ENCODE measurements around the gene MICA.
"Not testable (repeated sequence)": the region's sequence is repeated elsewhere in the genome, so short reads cannot be mapped to it uniquely, and the experiment has no call there.

Gene MICA

DNA sequence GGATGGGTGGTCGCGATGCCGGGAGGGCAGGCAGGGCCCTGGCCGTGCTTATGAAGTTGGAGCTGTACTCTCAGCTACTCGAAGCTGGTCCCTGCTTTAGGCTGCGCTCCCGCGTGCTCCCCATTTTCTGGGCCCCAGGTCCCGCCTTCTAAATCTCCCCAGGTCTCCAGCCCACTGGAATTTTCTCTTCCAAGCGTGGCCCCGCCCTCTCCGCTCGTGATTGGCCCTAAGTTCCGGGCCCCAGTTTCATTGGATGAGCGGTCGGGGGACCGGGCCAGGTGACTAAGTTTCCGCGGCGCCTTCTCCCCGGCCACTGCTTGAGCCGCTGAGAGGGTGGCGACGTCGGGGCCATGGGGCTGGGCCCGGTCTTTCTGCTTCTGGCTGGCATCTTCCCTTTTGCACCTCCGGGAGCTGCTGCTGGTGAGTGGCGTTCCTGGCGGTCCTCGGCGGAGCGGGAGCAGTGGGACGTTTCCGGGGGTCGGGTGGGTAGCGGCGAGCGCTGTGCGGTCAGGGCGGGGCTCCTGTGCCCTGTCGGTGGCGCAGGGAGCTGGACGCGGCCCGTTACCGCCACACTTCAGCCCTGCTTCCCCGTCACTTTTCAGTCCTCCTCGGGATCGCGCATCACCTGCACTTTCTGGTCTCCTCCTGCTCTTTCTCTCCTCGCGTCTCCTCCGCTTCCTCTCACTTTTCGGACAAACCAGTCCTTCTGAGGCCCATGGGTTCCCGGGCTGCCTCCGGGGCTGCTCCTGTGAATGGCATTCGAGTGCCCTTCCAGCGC is at the start of gene MICA:
TSS of gene MICA (plus strand) at position 313 of the 778 bp plus-strand sequence. CDS start at position 351, 38 bp downstream.
- peak; percentile 43 to 65 for DNase-seq (ENCODE audit: low read depth in 2 of 2)

DNA sequence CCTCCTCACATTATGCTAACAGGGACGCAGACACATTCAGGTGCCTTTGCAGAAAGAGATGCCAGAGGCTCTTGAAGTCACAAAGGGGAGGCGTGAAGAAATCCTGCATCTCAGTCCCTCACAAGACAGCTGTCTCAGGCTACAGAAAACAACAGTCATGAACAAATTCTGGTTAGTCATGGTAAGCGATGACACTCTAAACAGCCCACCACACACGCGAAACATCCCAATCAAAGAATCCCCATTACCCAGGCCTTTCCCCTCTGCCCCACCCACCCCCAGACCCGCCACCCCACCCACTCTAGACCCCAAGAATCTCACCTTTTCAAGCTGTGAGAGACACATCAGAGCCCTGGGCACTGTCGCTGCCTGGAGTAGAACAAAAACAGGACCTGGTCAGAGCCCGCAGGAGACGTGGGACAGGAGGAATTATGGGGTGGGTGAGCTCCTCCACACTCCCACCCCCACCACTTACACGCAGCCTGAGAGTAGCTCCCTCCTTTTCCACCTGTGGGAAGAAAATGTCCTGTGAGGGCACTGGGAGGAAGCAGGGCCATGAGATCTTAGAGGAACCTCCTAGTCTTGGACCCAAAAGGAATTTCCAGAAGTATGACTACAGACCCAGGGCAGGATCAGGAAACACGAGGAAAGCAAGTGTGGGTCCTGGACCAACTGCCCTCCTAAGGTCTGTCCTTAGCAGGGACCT is 49.1 kb upstream of the MICA start:
- no peak for DNase-seq (ENCODE audit: low read depth in 2 of 2)

DNA sequence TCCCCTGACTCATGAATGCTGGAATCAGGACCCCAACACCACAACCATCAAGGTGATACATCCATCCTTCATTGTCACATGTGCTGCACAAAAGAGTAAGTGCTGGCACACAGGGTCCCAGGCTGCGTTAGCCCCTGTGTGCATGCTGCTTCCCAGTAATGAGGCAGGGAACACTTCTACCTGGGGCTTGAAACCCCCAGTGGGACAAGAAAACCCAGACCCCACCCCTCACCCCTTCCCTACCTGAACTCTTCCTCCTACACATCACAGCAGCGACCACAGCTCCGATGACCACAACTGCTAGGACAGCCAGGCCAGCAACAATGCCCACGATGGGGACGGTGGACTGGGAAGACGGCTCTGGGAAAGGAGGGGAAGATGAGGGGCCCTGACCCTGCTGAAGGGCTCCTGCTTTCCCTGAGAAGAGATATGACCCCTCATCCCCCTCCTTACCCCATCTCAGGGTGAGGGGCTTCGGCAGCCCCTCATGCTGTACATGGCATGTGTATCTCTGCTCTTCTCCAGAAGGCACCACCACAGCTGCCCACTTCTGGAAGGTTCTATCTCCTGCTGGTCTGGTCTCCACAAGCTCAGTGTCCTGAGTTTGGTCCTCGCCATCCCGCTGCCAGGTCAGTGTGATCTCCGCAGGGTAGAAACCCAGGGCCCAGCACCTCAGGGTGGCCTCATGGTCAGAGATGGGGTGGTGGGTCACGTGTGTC is 48.4 kb upstream of the MICA start:
- DNase-seq (ENCODE audit: low read depth in 2 of 2) = no peak

DNA sequence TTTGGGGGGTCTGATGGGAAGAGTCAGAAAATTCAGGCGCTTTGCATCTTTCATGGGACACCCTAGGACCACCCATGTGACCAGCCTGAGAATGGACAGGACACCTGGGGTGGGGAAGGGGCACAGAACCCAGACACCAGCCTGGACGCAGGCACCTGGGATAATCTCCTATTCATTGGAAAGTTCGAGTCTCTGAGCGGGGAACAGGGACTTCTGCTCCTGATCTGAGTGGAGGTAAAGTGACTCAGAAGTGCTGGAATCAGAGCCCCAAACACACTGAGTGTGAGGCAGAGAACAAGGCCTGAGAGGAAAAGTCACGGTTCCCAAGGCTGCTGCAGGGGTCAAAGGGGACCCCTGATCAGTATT is 47.8 kb upstream of the MICA start:
- DNase-seq (ENCODE audit: low read depth in 2 of 2) = no peak

DNA sequence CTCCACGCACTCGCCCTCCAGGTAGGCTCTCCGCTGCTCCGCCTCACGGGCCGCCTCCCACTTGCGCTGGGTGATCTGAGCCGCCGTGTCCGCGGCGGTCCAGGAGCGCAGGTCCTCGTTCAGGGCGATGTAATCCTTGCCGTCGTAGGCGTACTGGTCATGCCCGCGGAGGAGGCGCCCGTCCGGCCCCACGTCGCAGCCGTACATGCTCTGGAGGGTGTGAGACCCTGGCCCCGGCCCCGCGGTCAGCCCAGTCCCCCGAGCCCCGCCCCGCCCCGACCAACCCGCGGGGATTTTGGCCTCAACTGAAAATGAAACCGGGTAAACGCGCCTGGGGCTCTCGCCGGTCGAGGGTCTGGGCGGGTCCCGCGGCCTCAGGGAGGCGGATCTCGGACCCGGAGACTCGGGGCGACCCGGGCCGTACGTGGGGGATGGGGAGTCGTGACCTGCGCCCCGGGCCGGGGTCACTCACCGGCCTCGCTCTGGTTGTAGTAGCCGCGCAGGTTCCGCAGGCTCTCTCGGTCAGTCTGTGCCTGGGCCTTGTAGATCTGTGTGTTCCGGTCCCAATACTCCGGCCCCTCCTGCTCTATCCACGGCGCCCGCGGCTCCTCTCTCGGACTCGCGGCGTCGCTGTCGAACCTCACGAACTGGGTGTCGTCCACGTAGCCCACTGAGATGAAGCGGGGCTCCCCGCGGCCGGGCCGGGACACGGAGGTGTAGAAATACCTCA is 47.0 kb upstream of the MICA start:
- DNase-seq (ENCODE audit: low read depth in 2 of 2) = peak in 1 of 2 donors; percentile 41

DNA sequence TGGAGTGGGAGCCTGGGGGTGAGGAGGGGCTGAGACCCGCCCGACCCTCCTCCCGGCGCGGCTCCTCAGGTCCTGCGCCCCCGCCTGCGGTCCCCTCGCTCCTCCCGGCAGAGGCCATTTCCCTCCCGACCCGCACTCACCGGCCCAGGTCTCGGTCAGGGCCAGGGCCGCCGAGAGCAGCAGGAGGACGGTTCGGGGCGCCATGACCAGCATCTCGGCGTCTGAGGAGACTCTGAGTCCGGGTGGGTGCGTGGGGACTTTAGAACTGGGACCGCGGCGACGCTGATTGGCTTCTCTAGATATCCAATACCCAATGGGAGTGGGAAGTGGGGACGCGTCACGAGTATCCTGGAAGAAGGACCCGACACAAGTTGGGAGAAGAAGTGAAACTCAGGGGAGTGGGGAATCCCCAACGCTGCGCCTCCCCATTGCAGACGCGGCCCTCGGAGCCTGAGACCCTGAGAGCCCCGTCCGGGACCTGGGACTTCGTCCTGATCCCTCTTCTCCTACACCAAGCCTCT is 46.4 kb upstream of the MICA start, which contains the start of gene HLA-B:
TSS of gene HLA-B (minus strand) at position 234 of the 521 bp plus-strand sequence. CDS start at position 213, 21 bp downstream.
- peak; percentile 60 to 72 for DNase-seq (ENCODE audit: low read depth in 2 of 2)

DNA sequence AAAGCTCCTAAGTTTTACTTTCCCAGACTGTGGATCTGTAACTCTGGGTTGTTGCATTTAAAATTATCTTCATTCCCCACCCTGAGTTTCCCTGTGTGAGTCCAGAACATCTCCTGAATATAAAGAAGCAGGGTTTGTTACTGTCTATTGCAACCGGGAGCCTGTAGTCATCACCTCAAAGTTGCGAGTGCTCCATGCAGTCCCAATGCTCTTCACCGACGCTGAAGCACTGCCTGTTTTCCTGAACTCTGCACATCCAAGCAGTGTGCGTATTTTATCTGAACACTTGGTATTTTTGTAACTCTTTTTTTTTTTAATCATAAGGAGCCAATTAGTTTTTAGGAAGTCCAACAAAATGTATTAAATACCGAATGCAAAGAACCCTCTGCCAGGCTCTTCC is 45.5 kb upstream of the MICA start:
- DNase-seq (ENCODE audit: low read depth in 2 of 2) = no peak

DNA sequence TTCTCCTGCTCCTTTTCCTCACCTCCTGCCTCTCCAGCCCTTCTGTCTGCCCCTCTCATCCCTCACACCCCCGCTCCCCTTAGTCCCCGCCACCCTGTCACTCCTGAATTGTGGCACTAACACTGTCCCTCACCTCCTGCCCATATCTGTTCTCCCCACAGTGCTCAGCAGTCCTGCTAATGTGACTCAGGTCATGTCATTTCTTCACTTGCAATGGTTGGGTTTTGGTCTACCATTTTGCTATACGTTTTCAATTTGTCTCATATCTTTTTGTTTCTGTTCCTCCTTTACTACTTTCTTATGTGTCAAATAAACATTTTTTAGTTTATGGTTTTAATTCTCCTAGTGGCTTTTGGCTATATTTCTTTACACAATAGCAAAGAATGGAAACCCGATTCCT is 45.1 kb upstream of the MICA start:
- no peak for DNase-seq (ENCODE audit: low read depth in 2 of 2)

DNA sequence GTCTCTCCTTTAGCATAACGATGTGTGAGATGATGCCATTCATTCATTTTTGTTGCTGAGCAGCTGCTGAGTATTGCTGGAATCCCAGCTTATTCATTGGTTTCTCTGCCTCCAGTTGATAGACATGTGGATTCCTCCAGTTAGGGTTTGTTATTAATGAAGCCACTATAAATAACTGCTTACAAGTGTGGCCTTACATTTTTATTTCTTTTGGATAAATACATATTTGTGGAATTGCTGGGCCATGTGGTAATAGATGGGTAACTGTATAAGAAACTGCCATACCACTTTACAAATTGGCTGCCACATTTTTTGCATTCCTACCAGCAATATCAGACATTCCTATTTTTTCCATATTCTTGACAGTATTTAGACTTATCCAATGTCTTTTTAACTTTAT is 43.8 kb upstream of the MICA start:
- no peak for DNase-seq (ENCODE audit: low read depth in 2 of 2)

DNA sequence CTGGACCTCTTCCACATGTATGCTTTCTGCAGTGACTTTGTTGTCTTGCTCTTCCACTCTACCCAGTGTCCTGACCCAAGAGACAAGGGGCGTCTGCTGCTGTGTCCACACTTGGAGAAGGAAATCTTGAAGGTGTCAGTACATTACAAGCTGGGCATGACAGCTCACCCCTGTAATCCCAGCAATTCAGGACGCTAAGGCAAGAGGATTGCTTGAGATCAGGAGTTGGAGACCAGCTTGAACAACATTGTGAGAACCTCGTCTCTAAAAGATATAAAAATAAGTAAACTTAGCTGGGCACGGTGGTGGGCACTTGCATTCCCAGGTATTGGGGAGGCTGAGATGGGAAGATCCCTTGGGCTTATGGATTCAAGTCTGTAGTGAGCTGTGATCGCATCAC is 40.6 kb upstream of the MICA start:
- DNase-seq (ENCODE audit: low read depth in 2 of 2) = no peak

DNA sequence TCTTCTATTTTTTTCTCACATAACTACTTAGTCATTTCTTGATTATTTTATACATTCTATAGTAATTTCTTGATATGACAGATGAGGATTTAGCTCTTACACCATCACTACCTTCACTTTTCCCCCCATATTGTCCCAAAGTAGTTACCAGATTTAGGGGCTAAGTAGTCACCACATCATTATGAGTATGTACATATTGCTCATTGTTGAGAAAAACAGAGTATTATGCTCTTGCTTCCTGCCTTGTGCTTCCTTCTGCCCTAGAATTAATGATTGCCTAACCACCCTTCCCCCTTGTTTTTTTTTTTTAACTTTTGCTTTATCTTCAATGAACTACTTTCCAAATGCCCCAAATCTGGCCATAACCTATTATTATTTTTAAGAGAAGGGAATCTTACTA is 39.6 kb upstream of the MICA start:
- DNase-seq (ENCODE audit: low read depth in 2 of 2) = no peak

DNA sequence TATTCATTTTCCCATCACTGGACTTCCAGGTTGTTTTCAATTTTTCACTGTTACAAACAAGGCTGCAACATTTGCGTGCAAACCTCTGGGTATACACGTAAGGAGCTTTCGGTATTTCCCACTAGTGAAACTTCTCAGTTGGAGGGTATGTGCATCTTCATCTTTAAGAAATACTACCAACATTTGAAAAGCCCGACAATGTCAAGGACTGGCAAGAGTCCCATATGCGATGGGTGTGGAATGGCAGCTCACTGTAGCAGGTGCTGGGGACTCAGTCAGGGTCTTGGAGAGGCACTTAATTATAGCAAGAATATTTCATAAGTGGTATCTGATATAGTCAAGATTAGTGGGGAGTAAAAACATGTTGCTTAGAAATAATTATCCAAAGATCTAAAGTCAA is 37.5 kb upstream of the MICA start:
- DNase-seq (ENCODE audit: low read depth in 2 of 2) = no peak

DNA sequence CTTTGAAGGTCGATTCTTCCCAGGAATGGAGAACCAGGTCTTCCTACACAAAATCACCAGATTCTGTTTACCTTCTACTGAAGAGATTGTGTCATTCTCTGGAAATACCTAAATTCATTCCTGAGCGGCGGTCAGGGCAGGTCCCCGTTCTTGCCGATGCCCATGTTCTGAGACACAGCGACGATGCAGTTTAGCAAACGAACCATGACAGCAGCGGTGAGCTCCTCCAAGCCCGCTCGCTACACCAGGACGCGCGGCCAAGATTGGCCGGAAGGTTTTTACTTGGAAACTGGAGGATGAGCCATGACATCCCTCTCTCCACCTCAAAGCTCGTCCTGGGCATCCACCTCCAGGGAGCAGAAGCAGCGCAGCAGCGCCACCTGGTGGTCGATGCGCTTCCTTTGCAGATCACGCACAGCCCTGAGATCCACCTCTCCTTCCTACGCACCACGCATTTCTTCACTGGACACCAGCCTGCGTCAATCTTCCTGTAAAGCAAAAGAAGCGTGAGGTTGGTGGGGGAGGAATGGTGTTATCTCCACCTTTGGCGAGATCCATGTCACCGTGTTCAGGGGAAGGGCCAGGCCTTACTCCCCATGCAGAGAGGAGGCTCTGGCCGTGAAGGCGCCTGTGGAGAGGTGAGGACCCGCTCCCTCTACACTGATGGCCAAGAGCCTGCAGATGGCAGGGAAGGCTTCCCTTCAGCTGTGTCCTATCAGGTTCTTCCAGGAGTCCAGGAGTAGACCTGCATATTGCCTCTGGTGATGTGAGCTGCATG is 36.5 kb upstream of the MICA start:
- DNase-seq (ENCODE audit: low read depth in 2 of 2) = peak; percentile 83 to 91

DNA sequence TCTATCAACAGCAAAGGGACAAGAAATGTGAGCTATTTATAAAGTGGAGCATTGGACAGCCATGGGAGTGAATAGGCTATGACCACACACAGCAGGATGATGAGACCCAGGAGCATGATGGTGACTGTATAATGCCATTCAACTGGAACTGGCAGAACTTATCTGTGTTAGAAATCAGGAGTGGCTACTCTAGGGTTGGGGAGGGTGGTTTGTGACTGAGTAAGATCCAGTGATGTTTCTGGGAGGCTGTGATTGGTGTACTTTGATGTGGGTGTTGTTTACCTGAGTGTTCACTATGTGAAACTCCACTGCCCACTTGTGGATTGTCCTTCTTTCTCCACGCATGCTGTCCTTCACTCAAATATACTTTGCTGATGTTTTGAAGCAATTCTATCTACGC is 34.9 kb upstream of the MICA start:
- DNase-seq (ENCODE audit: low read depth in 2 of 2) = no peak

DNA sequence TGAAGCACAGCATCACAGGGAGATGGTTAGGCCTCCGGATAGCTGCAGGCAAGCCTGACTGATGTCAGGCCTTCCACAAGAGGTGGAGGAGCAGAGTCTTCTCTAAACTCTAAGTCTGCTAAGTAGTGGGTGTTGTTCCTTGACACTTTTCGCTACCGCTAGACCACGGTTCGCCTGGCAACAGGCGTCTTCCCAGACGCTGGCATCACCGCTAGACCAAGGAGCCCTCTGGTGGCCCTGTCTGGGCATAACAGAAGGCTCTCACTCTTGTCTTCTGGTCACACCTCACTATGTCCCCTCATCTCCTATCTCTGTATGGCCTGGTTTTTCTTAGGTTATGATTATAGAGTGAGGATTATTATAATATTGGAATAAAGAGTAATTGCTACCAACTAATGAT is 29.3 kb upstream of the MICA start:
- not testable (repeated sequence) for DNase-seq (ENCODE audit: low read depth in 2 of 2)

DNA sequence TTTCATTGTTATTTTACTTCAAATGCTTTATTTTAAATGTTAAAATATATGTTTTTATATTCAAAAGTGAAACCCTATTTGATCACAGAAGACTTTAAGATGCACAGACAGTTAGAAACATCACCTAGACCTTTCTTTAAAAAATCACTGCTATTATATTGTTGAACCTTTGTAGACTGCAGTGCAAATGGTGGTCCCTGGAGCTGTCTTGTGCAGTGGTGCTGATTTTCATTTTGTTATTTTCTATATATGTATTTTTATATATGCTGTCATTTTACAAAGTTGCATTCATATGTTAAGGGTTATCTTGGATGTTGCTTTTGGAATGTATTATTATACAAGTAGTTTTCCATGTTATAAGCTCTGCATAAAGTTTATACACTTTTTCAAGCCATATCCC is 27.7 kb upstream of the MICA start:
- no peak for DNase-seq (ENCODE audit: low read depth in 2 of 2)

DNA sequence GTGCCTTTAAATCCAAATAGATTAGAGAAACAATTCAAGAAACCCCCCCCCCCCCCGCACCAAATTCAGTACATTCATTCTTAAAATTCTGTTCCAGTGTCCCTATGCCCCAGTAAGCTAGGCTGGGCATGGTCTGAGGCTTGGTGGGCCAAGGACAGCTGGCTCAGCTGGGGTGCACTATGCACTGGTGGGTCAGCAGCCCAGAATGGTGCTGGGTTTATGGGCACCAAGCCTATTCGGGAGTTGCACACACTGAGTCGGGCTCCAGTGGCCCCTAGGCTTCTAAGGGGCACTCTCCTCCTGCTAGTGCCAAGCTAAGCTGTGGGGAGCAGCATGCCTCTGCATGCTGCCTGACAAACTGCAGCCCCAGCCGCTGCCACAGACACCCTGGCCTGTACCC is 26.4 kb upstream of the MICA start:
- DNase-seq (ENCODE audit: low read depth in 2 of 2) = no peak

DNA sequence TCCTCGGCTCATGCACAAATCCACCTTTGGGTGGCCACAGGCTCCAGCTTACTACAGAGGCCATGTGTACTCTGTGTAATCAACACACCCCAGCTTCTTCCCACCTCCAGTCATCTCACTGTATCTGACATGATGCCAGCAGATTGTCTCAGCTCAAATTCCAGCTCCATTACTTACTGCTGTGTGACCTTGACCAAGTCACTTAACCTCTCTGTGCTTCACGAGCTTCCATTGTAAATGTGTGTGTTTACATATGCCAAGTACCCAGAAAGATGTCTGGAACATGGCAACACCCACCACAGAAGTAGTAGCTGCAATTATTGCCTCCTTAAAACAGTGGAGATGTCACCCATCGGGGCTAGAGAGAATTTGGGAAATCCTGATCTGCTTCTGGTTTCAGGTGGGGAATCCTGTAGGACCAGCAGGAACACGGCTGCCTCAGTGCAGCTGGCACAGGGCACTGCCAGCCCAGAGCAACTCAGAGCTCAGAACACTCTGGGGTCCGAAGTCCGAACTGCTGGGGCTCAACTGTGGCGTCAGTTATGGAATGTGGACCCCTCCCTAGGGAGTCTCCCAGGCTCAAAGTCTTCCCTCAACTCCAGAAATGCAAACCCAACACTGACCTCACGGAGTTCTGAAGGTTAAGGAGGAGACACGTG is 25.2 kb upstream of the MICA start:
- no peak for DNase-seq (ENCODE audit: low read depth in 2 of 2)

DNA sequence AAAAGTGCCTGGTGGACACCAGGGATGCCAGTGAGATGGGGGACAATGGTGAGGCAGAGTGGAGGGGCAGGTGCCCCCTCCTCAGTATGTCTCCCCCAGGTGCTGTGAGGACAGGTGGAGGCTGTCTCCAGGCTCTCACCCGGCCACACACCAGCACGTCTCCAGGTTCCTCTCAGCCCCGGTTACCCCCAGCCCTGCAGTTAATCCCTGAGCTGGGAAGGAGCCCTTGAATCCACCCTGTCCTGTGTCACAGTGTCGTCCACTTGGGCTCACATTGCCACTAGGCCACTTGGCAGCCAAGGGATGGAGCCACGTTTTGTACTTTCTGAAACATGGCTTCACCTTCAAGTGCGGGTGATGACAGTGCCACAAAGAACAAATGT is 24.7 kb upstream of the MICA start:
- no peak for DNase-seq (ENCODE audit: low read depth in 2 of 2)

DNA sequence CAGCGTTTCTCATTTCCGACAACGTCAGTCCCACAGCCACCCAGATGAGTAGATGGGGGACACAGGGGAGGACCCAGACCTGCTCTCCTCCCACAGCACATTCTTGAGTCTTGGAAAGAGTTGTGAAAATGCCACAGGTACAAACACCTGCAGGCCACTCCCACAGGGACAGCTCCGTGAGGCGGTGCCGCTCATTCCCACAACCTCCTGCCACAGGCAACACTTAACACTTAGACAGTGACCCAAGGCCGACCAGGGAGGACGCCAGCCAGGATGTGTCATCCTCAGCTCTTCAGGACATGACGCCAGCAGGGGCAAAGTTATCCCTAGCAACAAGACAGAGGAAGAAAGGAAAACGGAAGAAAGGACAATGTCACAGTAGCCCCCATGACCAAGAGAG is 23.5 kb upstream of the MICA start:
- no peak for DNase-seq (ENCODE audit: low read depth in 2 of 2)

Measured in stimulated activated CD4-positive, alpha-beta T cell treated with anti-CD3 and anti-CD28 coated beads, Interleukin-1b, Interleukin-23, amount 100 ng/mL, for 4 hours (primary cell).